ENCODE measurements around the gene ATP6V1G2. TPM values are rescaled to one million over a fixed set of nuclear protein-coding genes. Genes with fewer than 3 reads are reported as not detected.

Gene ATP6V1G2
- total and polyA plus RNA-seq, 2 of the 4 experiments (the other 2 are of a cell fraction), result 1.4 to 6.5 TPM

GRCh38 chr6:31572041-31572911, 25.9 kb upstream of the ATP6V1G2 start, which contains the start of gene LTA:
Gene LTA (plus strand): TSS chr6:31572289. CDS start chr6:31572743, 454 bp downstream.
- H3K9me3 ChIP-seq (ENCODE audit: control insufficient read depth, insufficient read depth, low read length), result no peaks in the 10 kb centered on the region
- H3K4me1 ChIP-seq (ENCODE audit: control insufficient read depth, insufficient read depth, low read length), result no peaks in the 10 kb centered on the region
- no peaks in the 10 kb centered on the region for H4K20me1 ChIP-seq (ENCODE audit: insufficient read depth, low read length)
- no peak within 1 kb of the TSS for H2AK5ac ChIP-seq (ENCODE audit: low read depth, low read length)
- intact Hi-C loops (cut with micrococcal nuclease), result no loop called here
- no peak within 1 kb of the TSS for H3K56ac ChIP-seq (ENCODE audit: extremely low read depth, insufficient read depth, low read length)
- H3K36me3 ChIP-seq (ENCODE audit: control insufficient read depth, insufficient read depth, low read length), result no peaks in the 10 kb centered on the region
- no peak within 1 kb of the TSS for H2BK15ac ChIP-seq (ENCODE audit: low read depth, low read length)
- H2AFZ ChIP-seq (replicated peaks; ENCODE audit: low read length, poor library complexity), result peak within 1 kb of the TSS; percentile 51
- no peak within 1 kb of the TSS for H2BK20ac ChIP-seq (ENCODE audit: low read depth, low read length)
- no peak for DNase-seq
- no peak within 1 kb of the TSS for H2AK9ac ChIP-seq (replicated peaks; ENCODE audit: low read depth, low read length, poor library complexity)
- no peak within 1 kb of the TSS for H4K91ac ChIP-seq (ENCODE audit: insufficient read depth, low read depth, low read length)
- no peak within 1 kb of the TSS for H3K18ac ChIP-seq (ENCODE audit: low read depth, low read length)
- in situ Hi-C loops (cut with MboI; ENCODE audit: low sequenced_read_pairs), result no loop called here
- no peak within 1 kb of the TSS for H3K4me2 ChIP-seq (ENCODE audit: low read depth, low read length)
- no peak within 1 kb of the TSS for H3K4ac ChIP-seq (ENCODE audit: low read depth, low read length)
- H3K9ac ChIP-seq (ENCODE audit: low read depth, low read length), result no peak within 1 kb of the TSS
- H2BK120ac ChIP-seq (ENCODE audit: low read depth, low read length), result no peak within 1 kb of the TSS
- no TSS peak for BruUV-seq (replicated peaks)
- CTCF ChIA-PET, result no interaction called here
- POLR2A ChIA-PET (ENCODE audit: unreplicated experiment), result no interaction called here
- H3K79me1 ChIP-seq (ENCODE audit: low read depth in 1 of 2, low read length in 2 of 2), result no peaks in the 10 kb centered on the region
- H3K23ac ChIP-seq (ENCODE audit: low read depth, low read length), result no peak within 1 kb of the TSS
- 74% methylated on average over 13 of the region's 27 CpGs; no CpG with 5 or more reads in 1 of the 2 experiments for WGBS, 2 experiments (ENCODE audit: extremely low coverage in 2 of 2, insufficient read length in 1 of 2)
- H3K4me3 ChIP-seq (ENCODE audit: insufficient read depth, low read depth, low read length), result no peak within 1 kb of the TSS
- H3K9me1 ChIP-seq (ENCODE audit: insufficient read depth, low read length), result no peaks in the 10 kb centered on the region
- H3K14ac ChIP-seq (replicated peaks; ENCODE audit: low read depth, low read length), result no peak within 1 kb of the TSS
- ATAC-seq (ENCODE audit: low read depth), result no peak
- H3K27ac ChIP-seq (ENCODE audit: insufficient read depth, low read length), result no peak within 1 kb of the TSS
- H4K5ac ChIP-seq (ENCODE audit: low read depth, low read length), result no peak within 1 kb of the TSS
- H4K8ac ChIP-seq (ENCODE audit: low read depth in 2 of 2, low read length in 2 of 2), result no peak within 1 kb of the TSS
- H3K27me3 ChIP-seq (ENCODE audit: control insufficient read depth, insufficient read depth, low read length), result peaks cover 43% of the 10 kb centered on the region
- dilution Hi-C loops (cut with HindIII; ENCODE audit: low sequenced_read_pairs, unreplicated experiment), result no loop called here
- H2BK5ac ChIP-seq (ENCODE audit: low read depth, low read length, poor library complexity, severe bottlenecking), result no peak within 1 kb of the TSS
- TF ChIP-seq NFE2L2 (IDR thresholded peaks at IDR 0.05; ENCODE audit: low read depth, low read length), result no peak
- no peak for TF ChIP-seq RFX5 (IDR thresholded peaks at IDR 0.05; ENCODE audit: low read depth, low read length)
- TF ChIP-seq BHLHE40 (IDR thresholded peaks at IDR 0.05; ENCODE audit: low read depth, low read length), result no peak
- no peak for TF ChIP-seq MAZ (IDR thresholded peaks at IDR 0.05; ENCODE audit: borderline replicate concordance, low read depth, low read length)
- TF ChIP-seq CHD1 (IDR thresholded peaks at IDR 0.05; ENCODE audit: low read depth, low read length), result no peak
- TF ChIP-seq RAD21 (IDR thresholded peaks at IDR 0.05; ENCODE audit: low read length), result no peak
- no peak for TF ChIP-seq MXI1 (IDR thresholded peaks at IDR 0.05; ENCODE audit: borderline replicate concordance, low read depth, low read length)
- TF ChIP-seq ELK1 (IDR thresholded peaks at IDR 0.05; ENCODE audit: borderline replicate concordance, low read depth, low read length), result no peak
- no peak for TF ChIP-seq POLR2A (IDR thresholded peaks at IDR 0.05; ENCODE audit: low read depth, low read length)
- TF ChIP-seq CTCF (conservative IDR thresholded peaks at IDR 0.05; ENCODE audit: low read depth, low read length), result no peak
- TF ChIP-seq FOS (IDR thresholded peaks at IDR 0.05; ENCODE audit: low read depth, low read length), result no peak
- TF ChIP-seq CEBPB (IDR thresholded peaks at IDR 0.05; ENCODE audit: low read depth, low read length), result no peak
- no peak for TF ChIP-seq RCOR1 (IDR thresholded peaks at IDR 0.05; ENCODE audit: insufficient replicate concordance, low read length)
- TF ChIP-seq MAFK (IDR thresholded peaks at IDR 0.05; ENCODE audit: low read depth, low read length), result no peak
- TF ChIP-seq USF2 (IDR thresholded peaks at IDR 0.05; ENCODE audit: low read depth, low read length), result no peak
